GM23338 (cell line): ENCODE results near the gene IRS1. TPM values are rescaled to one million over a fixed set of nuclear protein-coding genes. Genes with fewer than 3 reads are reported as not detected.

ENCODE experiments used
- ATAC-seq: fragments of 200-7000 bp; cut with Tn5 transposase; 3 replicates; pipeline ENCODE4 v1.9.1; 2020
- DNase-seq: peaks from one replicate; pipeline ENCODE4 v3.0.0-alpha.2; 2015; ENCODE audit warnings: low spot score
- H2AFZ ChIP-seq: fragments of 200-600 bp; sonication (generic); 2 replicates; pipeline ENCODE4 v1.8.0; 2016; ENCODE audit warnings: antibody characterized with exemption, mild to moderate bottlenecking, moderate library complexity
- H3F3A ChIP-seq: fragments of 200-600 bp; sonication (generic); replicated peaks from 2 replicates; pipeline ENCODE4 v1.8.0; 2017; ENCODE audit warnings: antibody characterized with exemption, mixed run types, low read depth
- H3K27ac ChIP-seq: fragments of 200-600 bp; sonication (generic); 2 replicates; pipeline ENCODE4 v1.6.1; 2016; ENCODE audit warnings: low read depth
- H3K27me3 ChIP-seq: fragments of 200-600 bp; sonication (generic); 2 replicates; pipeline ENCODE4 v1.8.0; 2016; ENCODE audit warnings: mild to moderate bottlenecking, mixed run types, moderate library complexity; ENCODE audit not compliant: insufficient read depth
- H3K36me3 ChIP-seq: fragments of 200-600 bp; sonication (generic); 2 replicates; pipeline ENCODE4 v1.8.0; 2016; ENCODE audit warnings: mild to moderate bottlenecking; ENCODE audit not compliant: insufficient read depth
- H3K4me1 ChIP-seq: fragments of 200-600 bp; sonication (generic); 2 replicates; pipeline ENCODE4 v1.8.0; 2016; ENCODE audit warnings: mild to moderate bottlenecking, moderate library complexity; ENCODE audit not compliant: insufficient read depth
- H3K4me2 ChIP-seq: fragments of 200-600 bp; sonication (generic); 2 replicates; pipeline ENCODE4 v1.7.1; 2017; ENCODE audit warnings: mixed run types
- H3K4me3 ChIP-seq: fragments of 200-600 bp; sonication (generic); 2 replicates; pipeline ENCODE4 v1.6.1; 2016; ENCODE audit warnings: mixed run types
- H3K79me2 ChIP-seq: fragments of 200-600 bp; sonication (generic); replicated peaks from 2 replicates; pipeline ENCODE4 v1.8.0; 2017; ENCODE audit warnings: mild to moderate bottlenecking; ENCODE audit not compliant: insufficient read depth
- H3K9me2 ChIP-seq: fragments of 200-600 bp; sonication (generic); 2 replicates; pipeline ENCODE4 v1.8.0; 2017; ENCODE audit not compliant: insufficient read depth
- H4K20me1 ChIP-seq: fragments of 200-600 bp; sonication (generic); replicated peaks from 2 replicates; pipeline ENCODE4 v1.8.0; 2017; ENCODE audit warnings: mild to moderate bottlenecking; ENCODE audit not compliant: insufficient read depth
- H3K27ac Mint-ChIP-seq: 2 replicates; pipeline ENCODE4 v1.8.0; 2020; ENCODE audit warnings: inconsistent platforms, mild to moderate bottlenecking, moderate library complexity, mixed read lengths
- H3K27me3 Mint-ChIP-seq: 3 replicates; pipeline ENCODE4 v1.8.0; 2022; ENCODE audit warnings: low read depth, mild to moderate bottlenecking, moderate library complexity, mixed read lengths, inconsistent platforms; ENCODE audit not compliant: insufficient read depth, poor library complexity
- H3K36me3 Mint-ChIP-seq: 3 replicates; pipeline ENCODE4 v1.8.0; 2021; ENCODE audit warnings: low read depth, mild to moderate bottlenecking, inconsistent platforms, moderate library complexity, mixed read lengths
- H3K4me1 Mint-ChIP-seq: 3 replicates; pipeline ENCODE4 v1.8.0; 2020; ENCODE audit warnings: mild to moderate bottlenecking, inconsistent platforms, mixed read lengths
- H3K4me3 Mint-ChIP-seq: 3 replicates; pipeline ENCODE4 v1.8.0; 2021; ENCODE audit warnings: moderate library complexity, mild to moderate bottlenecking, inconsistent platforms, mixed read lengths
- H3K9me3 Mint-ChIP-seq: 3 replicates; pipeline ENCODE4 v1.8.0; 2020; ENCODE audit warnings: moderate library complexity, mild to moderate bottlenecking, inconsistent platforms, mixed read lengths
- CREB1 ChIP-seq: fragments of 250-450 bp; sonication (Bioruptor Pico); IDR thresholded peaks from 2 replicates; pipeline ENCODE4 v1.5.0; 2020; ENCODE audit warnings: low read depth, mild to moderate bottlenecking, moderate library complexity
- CTCF ChIP-seq, 2 experiments: fragments of 200-600 bp in 1 of 2; sonication (generic) in 1 of 2; conservative IDR thresholded peaks; 2 replicates each; pipeline versions ENCODE4 v1.5.1 to v1.6.1; 2016 to 2017; ENCODE audit warnings: antibody characterized with exemption in 2 of 2, low read depth in 2 of 2, mild to moderate bottlenecking in 2 of 2, moderate library complexity in 1 of 2
- ETS1 ChIP-seq: IDR thresholded peaks from 2 replicates; pipeline ENCODE4 v1.6.1; 2016; ENCODE audit warnings: antibody characterized with exemption
- EZH2 ChIP-seq: fragments of 200-600 bp; sonication (generic); IDR thresholded peaks from one replicate; pipeline ENCODE4 v1.8.0; 2017; ENCODE audit warnings: antibody characterized with exemption, mild to moderate bottlenecking, low read depth; ENCODE audit not compliant: unreplicated experiment
- EZH2phosphoT487 ChIP-seq: fragments of 200-600 bp; sonication (generic); IDR thresholded peaks from one replicate; pipeline ENCODE4 v1.8.1; 2018; ENCODE audit warnings: antibody characterized with exemption; ENCODE audit not compliant: unreplicated experiment
- JUNB ChIP-seq: IDR thresholded peaks from one replicate; pipeline ENCODE4 v1.6.1; 2016; ENCODE audit warnings: antibody characterized with exemption; ENCODE audit not compliant: unreplicated experiment
- NANOG ChIP-seq: IDR thresholded peaks from 2 replicates; pipeline ENCODE4 v1.6.1; 2016; ENCODE audit warnings: antibody characterized with exemption, borderline replicate concordance
- POLR2AphosphoS5 ChIP-seq: IDR thresholded peaks from 2 replicates; pipeline ENCODE4 v1.6.1; 2016; ENCODE audit warnings: antibody characterized with exemption, low read depth
- REST ChIP-seq: IDR thresholded peaks from one replicate; pipeline ENCODE4 v1.6.1; 2018; ENCODE audit warnings: antibody characterized with exemption; ENCODE audit not compliant: unreplicated experiment
- STAT1 ChIP-seq: IDR thresholded peaks from one replicate; pipeline ENCODE4 v1.6.1; 2016; ENCODE audit warnings: antibody characterized with exemption; ENCODE audit not compliant: unreplicated experiment
- ZNF114 ChIP-seq: fragments of 250-450 bp; sonication (Bioruptor Pico); IDR thresholded peaks from 2 replicates; pipeline ENCODE4 v1.5.0; 2020; ENCODE audit warnings: mild to moderate bottlenecking, moderate library complexity
- ZNF331 ChIP-seq: fragments of 250-450 bp; sonication (Bioruptor Pico); IDR thresholded peaks from 2 replicates; pipeline ENCODE4 v1.5.0; 2020; ENCODE audit warnings: low read depth, mild to moderate bottlenecking, moderate library complexity
- ZNF462 ChIP-seq: fragments of 250-450 bp; sonication (Bioruptor Pico); IDR thresholded peaks from 2 replicates; pipeline ENCODE4 v1.5.0; 2020; ENCODE audit warnings: mild to moderate bottlenecking, moderate library complexity
- polyA plus RNA-seq: library from polyadenylated mRNA; unstranded; fragments of >200 nt; fragmentation: Nextera tagmentation; extraction: Ambion mirVana; gene quantifications from 2 replicates; pipeline ENCODE4 v1.2.1, GENCODE V29; 2016
- total RNA-seq: library from RNA; depleted of rRNA; stranded (reverse); fragments of >200 nt; shearing (Covaris generic); gene quantifications from 2 replicates; pipeline ENCODE4 v1.2.3, GENCODE V29; 2014

Gene IRS1
- total and polyA plus RNA-seq, 2 experiments from 2014 or later: 6.9 to 26.2 TPM

GRCh38 chr2:226788881-226789490, 10.6 kb downstream of the IRS1 start:
- no peak overlapping the region for H3K4me3 Mint-ChIP-seq
- TF ChIP-seq EZH2 (no peak), CREB1 (CRISPR knock-in tag) (no peak), CTCF (conservative IDR thresholded peaks at IDR 0.05; ENCODE audit: low read depth in 2 of 2) (no peak), REST (no peak), STAT1 (no peak), ETS1 (no peak), ZNF331 (CRISPR knock-in tag) (no peak), NANOG (no peak), JUNB (no peak), ZNF462 (CRISPR knock-in tag) (no peak), ZNF114 (CRISPR knock-in tag) (no peak), EZH2phosphoT487 (no peak), POLR2AphosphoS5 (no peak)
- peaks cover 35% of the 10 kb centered on the region for H3K4me1 Mint-ChIP-seq
- Histone ChIP-seq H4K20me1 (0 out of 2 replicates have a peak, but pooled peaks cover 4% of the 10 kb centered on the region), H3K79me2 (peaks cover 81% of the 10 kb centered on the region), H3K4me3 (no peak overlapping the region), H3K4me2 (0 out of 2 replicates have a peak overlapping the region, but pooled peaks have one; percentile 17), H3K27me3 (no peaks in the 10 kb centered on the region), H3K9me2 (no peaks in the 10 kb centered on the region), H3K36me3 (peaks cover 4% of the 10 kb centered on the region; the same call in 1 of the 2 replicates), H3K27ac (no peak overlapping the region), H3F3A (peaks cover 5% of the 10 kb centered on the region; the same call in 1 of the 2 replicates), H2AFZ (no peak overlapping the region), H3K4me1 (peaks cover 40% of the 10 kb centered on the region)
- H3K36me3 Mint-ChIP-seq: peaks cover 26% of the 10 kb centered on the region
- no peaks in the 10 kb centered on the region for H3K9me3 Mint-ChIP-seq
- H3K27ac Mint-ChIP-seq: no peak overlapping the region
- DNase-seq (no peak), ATAC-seq (no peak)
- peaks cover 7% of the 10 kb centered on the region for H3K27me3 Mint-ChIP-seq
